ENCODE results near the gene TECTB.
"Not testable (repeated sequence)": the region's sequence is repeated elsewhere in the genome, so short reads cannot be mapped to it uniquely, and the experiment has no call there.

Gene TECTB

GRCh38 chr10:112248584-112249295 lies 34.5 kb upstream of the TECTB start:
- Histone ChIP-seq H3K27me3 (ENCODE audit: insufficient read depth, low read depth, severe bottlenecking) (no peaks in the 10 kb centered on the region), H3K9me3 (ENCODE audit: severe bottlenecking) (peaks cover 17% of the 10 kb centered on the region), H3K27ac (no peak overlapping the region), H3K4me3 (ENCODE audit: low read depth, low read length) (no peak overlapping the region), H3K36me3 (no peaks in the 10 kb centered on the region)
- TF ChIP-seq CTCF (IDR thresholded peaks at IDR 0.05; ENCODE audit: low read depth, low read length): no peak
- DNase-seq: no peak

- H3K9me3 ChIP-seq (ENCODE audit: severe bottlenecking): peaks cover 17% of the 10 kb centered on the region
- no peak for DNase-seq
- no peak for TF ChIP-seq CTCF (IDR thresholded peaks at IDR 0.05; ENCODE audit: low read depth, low read length)
Measured at GRCh38 chr10:112249722-112250121, 33.5 kb upstream of the TECTB start.

GRCh38 chr10:112250555-112250954 lies 32.6 kb upstream of the TECTB start:
- no peak overlapping the region for H3K27ac ChIP-seq
- no peaks in the 10 kb centered on the region for H3K36me3 ChIP-seq
- H3K4me3 ChIP-seq (ENCODE audit: low read depth, low read length): no peak overlapping the region
- H3K9me3 ChIP-seq (ENCODE audit: severe bottlenecking): peaks cover 17% of the 10 kb centered on the region
- H3K27me3 ChIP-seq (ENCODE audit: insufficient read depth, low read depth, severe bottlenecking): no peaks in the 10 kb centered on the region
- DNase-seq: no peak
- TF ChIP-seq CTCF (IDR thresholded peaks at IDR 0.05; ENCODE audit: low read depth, low read length): no peak

More at GRCh38 chr10:112249722-112250121, 33.5 kb upstream of the TECTB start:
- Histone ChIP-seq H3K36me3 (no peaks in the 10 kb centered on the region), H3K27ac (no peak overlapping the region), H3K27me3 (ENCODE audit: insufficient read depth, low read depth, severe bottlenecking) (no peaks in the 10 kb centered on the region), H3K4me3 (ENCODE audit: low read depth, low read length) (no peak overlapping the region)

- not testable (repeated sequence) for DNase-seq; H3K27me3 ChIP-seq (ENCODE audit: insufficient read depth, low read depth, severe bottlenecking); H3K4me3 ChIP-seq (ENCODE audit: low read depth, low read length); H3K36me3 ChIP-seq; H3K27ac ChIP-seq
- H3K9me3 ChIP-seq (ENCODE audit: severe bottlenecking): peaks cover 17% of the 10 kb centered on the region
Measured at GRCh38 chr10:112251238-112251637, 32.0 kb upstream of the TECTB start.

GRCh38 chr10:112258407-112258806 lies 24.8 kb upstream of the TECTB start:
- H3K27me3 ChIP-seq (ENCODE audit: insufficient read depth, low read depth, severe bottlenecking): no peaks in the 10 kb centered on the region
- H3K27ac ChIP-seq: no peak overlapping the region
- DNase-seq: no peak
- H3K36me3 ChIP-seq: no peaks in the 10 kb centered on the region
- H3K9me3 ChIP-seq (ENCODE audit: severe bottlenecking): no peaks in the 10 kb centered on the region
- TF ChIP-seq CTCF (IDR thresholded peaks at IDR 0.05; ENCODE audit: low read depth, low read length): no peak
- H3K4me3 ChIP-seq (ENCODE audit: low read depth, low read length): no peak overlapping the region

GRCh38 chr10:112259688-112260087 lies 23.5 kb upstream of the TECTB start:
- no peaks in the 10 kb centered on the region for H3K36me3 ChIP-seq
- H3K9me3 ChIP-seq (ENCODE audit: severe bottlenecking): no peaks in the 10 kb centered on the region
- no peaks in the 10 kb centered on the region for H3K27me3 ChIP-seq (ENCODE audit: insufficient read depth, low read depth, severe bottlenecking)
- no peak overlapping the region for H3K27ac ChIP-seq
- TF ChIP-seq CTCF (IDR thresholded peaks at IDR 0.05; ENCODE audit: low read depth, low read length): no peak
- no peak overlapping the region for H3K4me3 ChIP-seq (ENCODE audit: low read depth, low read length)
- DNase-seq: no peak

Data from WERI-Rb-1 (cell line).